Panc1 (cell line): ENCODE data around the gene GRK2.

Source experiments
- POLR2AphosphoS5 ChIP-seq: IDR thresholded peaks from 2 replicates; pipeline ENCODE4 v1.6.1; 2012; ENCODE audit warnings: mild to moderate bottlenecking, low read depth, low read length, moderate library complexity
- TF ChIP-seq, protein P1 (sequence below): fragments of 450-650 bp; IDR thresholded peaks from 2 replicates; pipeline ENCODE4 v1.5.1; 2017; ENCODE audit warnings: mild to moderate bottlenecking

GRCh38 chr11:67303835-67304411 is 37.6 kb downstream of the GRK2 start:
- TF ChIP-seq, protein P1, sequence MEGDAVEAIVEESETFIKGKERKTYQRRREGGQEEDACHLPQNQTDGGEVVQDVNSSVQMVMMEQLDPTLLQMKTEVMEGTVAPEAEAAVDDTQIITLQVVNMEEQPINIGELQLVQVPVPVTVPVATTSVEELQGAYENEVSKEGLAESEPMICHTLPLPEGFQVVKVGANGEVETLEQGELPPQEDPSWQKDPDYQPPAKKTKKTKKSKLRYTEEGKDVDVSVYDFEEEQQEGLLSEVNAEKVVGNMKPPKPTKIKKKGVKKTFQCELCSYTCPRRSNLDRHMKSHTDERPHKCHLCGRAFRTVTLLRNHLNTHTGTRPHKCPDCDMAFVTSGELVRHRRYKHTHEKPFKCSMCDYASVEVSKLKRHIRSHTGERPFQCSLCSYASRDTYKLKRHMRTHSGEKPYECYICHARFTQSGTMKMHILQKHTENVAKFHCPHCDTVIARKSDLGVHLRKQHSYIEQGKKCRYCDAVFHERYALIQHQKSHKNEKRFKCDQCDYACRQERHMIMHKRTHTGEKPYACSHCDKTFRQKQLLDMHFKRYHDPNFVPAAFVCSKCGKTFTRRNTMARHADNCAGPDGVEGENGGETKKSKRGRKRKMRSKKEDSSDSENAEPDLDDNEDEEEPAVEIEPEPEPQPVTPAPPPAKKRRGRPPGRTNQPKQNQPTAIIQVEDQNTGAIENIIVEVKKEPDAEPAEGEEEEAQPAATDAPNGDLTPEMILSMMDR = no peak
- no peak for TF ChIP-seq POLR2AphosphoS5
